ENCODE results near the gene CASP8AP2. TPM values are rescaled to one million over a fixed set of nuclear protein-coding genes. Genes with fewer than 3 reads are reported as not detected.
"Not testable (repeated sequence)": the region's sequence is repeated elsewhere in the genome, so short reads cannot be mapped to it uniquely, and the experiment has no call there.

Gene CASP8AP2
- total RNA-seq, 1 donor from 2014 or later: 18.3 TPM

- intact Hi-C loops (cut with DNase I): no loop called here
- Histone ChIP-seq H3K36me3 (peaks cover 24% of the 10 kb centered on the region), H3K27ac (no peak overlapping the region), H3K27me3 (ENCODE audit: low read depth) (no peaks in the 10 kb centered on the region), H3K9me3 (no peaks in the 10 kb centered on the region), H3K4me3 (no peak overlapping the region), H3K4me1 (no peaks in the 10 kb centered on the region)
- ATAC-seq (no peak), DNase-seq (no peak)
- no peak for TF ChIP-seq CTCF (IDR thresholded peaks at IDR 0.05)
Measured at GRCh38 chr6:89805814-89806371, 23.8 kb upstream of the CASP8AP2 start.

- Histone ChIP-seq H3K27me3 (ENCODE audit: low read depth) (no peaks in the 10 kb centered on the region), H3K4me3 (no peak overlapping the region), H3K4me1 (no peaks in the 10 kb centered on the region), H3K27ac (no peak overlapping the region), H3K36me3 (peaks cover 7% of the 10 kb centered on the region), H3K9me3 (no peaks in the 10 kb centered on the region)
- no peak for DNase-seq
- TF ChIP-seq CTCF (IDR thresholded peaks at IDR 0.05): no peak
- no peak for ATAC-seq
- intact Hi-C loops (cut with DNase I): no loop called here
Measured at GRCh38 chr6:89807581-89807980, 22.1 kb upstream of the CASP8AP2 start.

- H3K27me3 ChIP-seq (ENCODE audit: low read depth); H3K27ac ChIP-seq; H3K4me3 ChIP-seq; ATAC-seq; intact Hi-C loops (cut with DNase I); DNase-seq; H3K9me3 ChIP-seq; H3K36me3 ChIP-seq: not testable (repeated sequence)
- peaks cover 12% of the 10 kb centered on the region for H3K4me1 ChIP-seq
Measured at GRCh38 chr6:89813422-89813821, 16.3 kb upstream of the CASP8AP2 start.

GRCh38 chr6:89817481-89817880, 12.2 kb upstream of the CASP8AP2 start:
- Histone ChIP-seq H3K27me3 (ENCODE audit: low read depth) (no peaks in the 10 kb centered on the region), H3K36me3 (no peaks in the 10 kb centered on the region), H3K27ac (no peak overlapping the region), H3K9me3 (no peaks in the 10 kb centered on the region), H3K4me3 (no peak overlapping the region), H3K4me1 (peaks cover 22% of the 10 kb centered on the region)
- DNase-seq (no peak), ATAC-seq (no peak)
- TF ChIP-seq CTCF (IDR thresholded peaks at IDR 0.05): no peak
- intact Hi-C loops (cut with DNase I): no loop called here

GRCh38 chr6:89818977-89819335, 10.7 kb upstream of the CASP8AP2 start:
- no peak for TF ChIP-seq CTCF (IDR thresholded peaks at IDR 0.05)
- ATAC-seq (peak; percentile 59 to 71), DNase-seq (no peak)
- no peaks in the 10 kb centered on the region for H3K27me3 ChIP-seq (ENCODE audit: low read depth)
- intact Hi-C loops (cut with DNase I): no loop called here
- H3K9me3 ChIP-seq: no peaks in the 10 kb centered on the region
- H3K4me1 ChIP-seq: peaks cover 22% of the 10 kb centered on the region
- H3K36me3 ChIP-seq: no peaks in the 10 kb centered on the region
- H3K4me3 ChIP-seq: peak overlapping the region; percentile 92
- H3K27ac ChIP-seq: peak overlapping the region; percentile 94

- TF ChIP-seq CTCF (IDR thresholded peaks at IDR 0.05): no peak
- DNase-seq (peak; percentile 94), ATAC-seq (peak; percentile 99 to 100)
- intact Hi-C loops (cut with DNase I): no loop called here
- H3K27me3 ChIP-seq (ENCODE audit: low read depth): no peaks in the 10 kb centered on the region
- peak within 1 kb of the TSS; percentile 92 for H3K4me3 ChIP-seq
- H3K4me1 ChIP-seq: peaks cover 22% of the 10 kb centered on the region
- no peaks in the 10 kb centered on the region for H3K9me3 ChIP-seq
- H3K27ac ChIP-seq: peak within 1 kb of the TSS; percentile 94
- H3K36me3 ChIP-seq: no peaks in the 10 kb centered on the region
Measured at GRCh38 chr6:89819336-89820130, 10.1 kb upstream of the CASP8AP2 start, which contains the start of gene MDN1. TSS of gene MDN1 (minus strand) at chr6:89819794. CDS start at chr6:89819607, 187 bp downstream.

Measured in lower lobe of right lung (tissue), 2 donors.